ENCODE results near the gene ASTN2.
A peak's percentile ranks its signal among the peaks of the same experiment; 100 is the strongest.
"Not testable (repeated sequence)": the region's sequence is repeated elsewhere in the genome, so short reads cannot be mapped to it uniquely, and the experiment has no call there.

Gene ASTN2

DNA sequence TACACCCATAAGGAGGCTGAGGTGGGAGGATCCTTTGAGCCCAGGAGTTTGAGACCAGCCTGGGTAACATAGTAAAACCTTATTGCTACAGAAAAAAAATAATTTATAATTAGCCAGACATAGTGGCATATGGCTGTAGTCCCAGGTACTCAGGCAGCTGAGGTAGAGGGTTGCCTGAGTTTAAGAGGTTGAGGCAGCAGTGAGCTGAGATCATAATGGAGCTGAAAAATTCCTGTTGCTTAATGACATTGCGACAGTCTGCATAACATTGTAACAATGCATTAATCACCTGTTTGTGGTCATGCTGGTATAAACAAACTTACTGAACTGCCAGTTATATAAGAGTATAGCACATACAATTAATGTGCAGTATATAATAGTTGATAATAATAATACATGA lies 513.6 kb downstream of the ASTN2 start:
- DNase-seq = no peak

DNA sequence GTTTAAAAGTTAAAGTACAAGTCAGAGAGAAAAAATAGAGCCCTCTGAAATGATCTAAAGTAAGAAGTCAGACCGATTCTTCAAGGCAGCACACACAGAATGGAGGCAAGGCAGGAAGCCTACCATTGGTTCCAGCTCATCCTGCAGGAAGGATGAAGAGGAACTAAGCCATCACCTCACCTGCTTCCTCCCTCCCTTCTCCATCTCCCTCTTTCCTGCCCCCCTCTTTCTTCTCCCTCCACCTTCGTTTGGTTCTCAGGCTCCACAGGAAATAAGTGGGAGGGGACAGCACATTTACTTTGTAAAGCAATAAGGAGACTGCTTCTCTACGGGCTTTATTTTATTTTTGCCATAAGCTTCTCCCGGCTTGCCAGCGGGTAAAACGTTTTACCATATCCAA lies 514.3 kb downstream of the ASTN2 start:
- DNase-seq = no peak

DNA sequence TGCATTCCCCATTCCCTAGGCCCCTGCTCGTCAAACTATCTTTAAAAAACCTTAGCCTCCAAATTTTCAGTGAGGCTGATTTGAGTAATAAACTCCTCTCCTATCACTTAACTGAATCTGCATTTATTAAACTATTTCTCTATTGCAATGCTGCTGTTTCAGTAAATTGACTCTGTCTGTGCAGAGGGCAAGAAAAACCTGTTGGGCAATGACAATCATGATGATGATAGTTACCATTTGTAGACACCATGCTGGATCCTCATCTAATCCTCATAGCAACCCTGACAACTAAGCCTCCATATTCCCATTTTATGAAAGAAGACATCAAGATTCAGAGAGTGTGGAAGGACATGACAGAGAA lies 514.9 kb downstream of the ASTN2 start:
- DNase-seq = no peak

DNA sequence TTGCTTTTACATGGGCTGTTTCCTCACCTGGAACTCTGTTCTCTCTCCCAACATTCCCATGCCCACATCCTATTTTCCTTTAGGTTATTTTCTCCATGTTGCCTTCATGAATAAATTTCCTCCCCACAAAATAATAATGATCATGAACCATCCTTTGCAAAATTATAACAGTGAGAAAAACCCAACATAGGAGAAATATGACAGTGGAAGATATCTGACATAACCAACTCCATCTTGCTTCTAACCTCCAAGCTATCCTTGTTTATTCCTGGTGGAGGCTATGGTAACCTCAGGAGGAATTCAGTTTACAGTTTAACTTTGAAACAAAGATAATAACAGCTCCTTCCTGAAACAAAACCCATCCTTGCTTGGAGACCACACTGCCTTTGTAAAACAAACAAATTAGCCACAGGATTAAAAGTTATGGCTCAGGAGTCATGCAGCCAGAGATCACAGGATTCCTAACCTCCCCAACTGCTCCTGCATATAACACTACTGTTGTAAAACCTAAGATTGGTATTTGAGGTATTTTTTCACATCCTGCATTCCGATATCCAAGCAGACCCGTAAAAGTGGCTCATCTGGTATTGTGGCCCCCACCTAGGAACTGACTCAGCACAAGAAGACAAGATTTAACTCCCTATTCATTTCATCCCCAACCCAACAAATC lies 515.4 kb downstream of the ASTN2 start:
- no peak for DNase-seq

DNA sequence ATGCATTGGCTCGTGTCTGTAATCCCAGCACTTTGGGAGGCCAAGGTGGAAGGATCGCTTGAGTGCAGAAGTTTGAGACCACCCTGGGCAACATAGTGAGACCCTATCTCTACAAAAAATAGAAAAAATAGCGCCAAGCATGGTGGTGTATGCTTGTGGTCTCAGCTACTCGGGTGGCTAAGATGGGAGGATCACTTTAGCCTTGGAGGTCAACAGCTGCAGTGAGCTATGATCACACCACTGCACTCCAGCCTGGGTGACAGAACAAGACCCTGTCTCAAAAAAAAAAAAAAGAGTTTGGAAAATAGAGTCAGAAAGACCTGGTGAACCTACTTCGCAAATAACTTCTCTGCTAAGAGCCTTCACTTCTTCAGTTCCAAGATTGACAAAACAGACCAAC lies 516.7 kb downstream of the ASTN2 start:
- DNase-seq = not testable (repeated sequence)

DNA sequence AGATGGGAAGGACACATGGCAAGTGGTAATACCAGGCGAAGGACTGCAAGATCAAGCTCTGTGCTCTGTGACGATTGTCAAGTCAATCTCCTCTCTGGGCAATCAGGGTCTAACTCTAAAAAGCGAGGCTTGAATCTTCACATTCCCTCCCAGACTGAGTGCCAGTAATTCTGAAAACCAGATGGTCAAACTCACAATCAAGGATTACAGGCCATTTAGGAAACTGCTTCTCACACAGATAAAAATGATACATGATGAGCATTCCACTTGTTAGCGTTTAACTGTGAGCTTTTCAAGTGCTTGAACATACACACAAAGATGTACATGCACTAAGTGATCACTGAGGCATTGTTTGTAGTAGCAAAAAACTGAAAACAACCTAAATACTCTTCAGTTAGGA lies 517.7 kb downstream of the ASTN2 start:
- DNase-seq = no peak

DNA sequence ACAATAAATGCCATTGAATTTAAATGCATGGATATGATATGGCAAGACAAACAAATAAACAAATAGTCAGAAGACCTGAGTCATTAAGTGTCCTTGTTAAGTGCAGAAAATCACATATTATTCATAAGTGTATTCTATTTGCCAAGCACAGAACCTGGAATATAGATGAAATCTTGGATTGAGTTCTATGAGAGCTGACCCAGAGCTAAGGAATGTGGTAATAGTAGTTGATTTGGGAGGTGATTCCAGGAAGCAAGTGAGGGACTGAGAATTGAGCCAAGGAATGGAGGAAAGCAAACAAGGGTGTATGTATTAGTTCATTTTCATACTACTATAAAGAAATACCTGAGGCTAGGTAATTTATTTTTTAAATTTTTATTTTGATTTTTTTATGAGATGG lies 518.9 kb downstream of the ASTN2 start:
- no peak for DNase-seq

DNA sequence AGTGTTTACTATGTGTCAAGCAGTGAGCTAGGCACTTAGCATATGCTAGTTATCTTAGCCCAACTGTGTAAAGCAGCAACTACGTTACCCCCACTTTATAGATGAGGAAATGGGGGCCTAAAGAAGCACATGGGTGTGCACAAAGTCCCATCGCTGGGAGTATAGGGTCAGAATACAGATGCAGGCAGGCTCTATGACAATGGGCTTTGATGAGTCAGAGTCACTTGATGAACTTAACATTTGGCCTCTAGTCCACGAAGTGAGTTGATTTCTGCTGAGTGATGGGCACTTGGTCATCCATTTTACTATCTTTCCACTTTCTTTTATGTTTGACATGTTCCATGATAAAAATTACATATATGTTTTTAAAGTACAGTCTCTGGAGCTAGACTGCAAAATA lies 523.4 kb downstream of the ASTN2 start:
- DNase-seq = no peak

DNA sequence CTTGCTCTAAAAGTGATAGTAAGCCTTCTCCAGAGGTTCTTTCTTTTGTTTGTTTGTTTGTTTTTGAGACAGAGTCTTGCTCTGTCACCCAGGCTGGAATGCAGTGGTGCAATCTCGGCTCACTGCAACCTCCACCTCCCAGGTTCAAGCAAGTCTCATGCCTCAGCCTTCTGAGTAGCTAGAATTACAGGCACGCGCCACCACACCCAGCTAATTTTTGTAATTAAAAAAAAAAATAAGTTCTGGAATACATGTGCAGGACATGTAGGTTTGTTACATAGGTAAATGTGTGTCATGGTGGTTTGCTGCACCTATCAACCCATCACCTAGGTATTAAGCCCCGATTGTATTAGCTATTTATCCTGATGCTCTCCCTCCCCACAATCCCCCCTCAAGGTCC lies 526.4 kb downstream of the ASTN2 start:
- not testable (repeated sequence) for DNase-seq

DNA sequence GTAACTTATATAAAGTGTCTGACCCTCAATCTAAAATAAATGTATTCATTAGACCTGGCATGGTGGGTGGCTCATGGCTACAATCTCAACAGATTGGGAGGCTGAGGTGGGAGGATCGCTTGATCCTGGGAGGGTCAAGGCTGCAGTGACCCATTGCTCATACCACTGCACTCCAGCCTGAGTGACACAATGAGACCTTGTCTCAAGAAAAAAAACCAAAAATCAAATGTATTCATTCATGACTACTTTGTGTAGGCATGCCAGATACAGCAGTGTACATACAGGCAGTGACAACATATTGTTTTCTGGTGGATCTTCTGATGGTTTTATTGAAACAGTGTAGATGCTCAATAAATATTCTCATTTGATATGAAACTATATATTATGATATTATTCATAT lies 526.8 kb downstream of the ASTN2 start:
- DNase-seq = no peak

DNA sequence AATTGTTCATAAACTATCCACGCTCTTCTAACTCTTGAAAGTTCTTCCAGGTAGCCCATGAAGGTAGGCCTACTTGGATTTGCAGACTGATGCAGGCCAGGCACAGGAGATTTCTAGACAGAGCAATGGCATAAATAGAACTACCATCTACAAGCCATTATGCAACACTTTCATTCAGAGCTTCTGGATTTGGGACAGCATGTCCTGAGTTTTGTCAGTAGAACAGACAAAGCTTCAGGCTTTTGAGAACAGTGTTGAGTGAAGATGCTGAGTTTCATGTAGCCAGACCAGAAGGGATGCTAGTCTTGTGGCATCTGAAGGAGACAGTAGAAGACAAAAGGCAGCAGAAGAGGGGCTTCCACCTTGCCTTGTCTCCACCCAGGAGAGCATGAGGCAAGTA lies 531.2 kb downstream of the ASTN2 start:
- no peak for DNase-seq

DNA sequence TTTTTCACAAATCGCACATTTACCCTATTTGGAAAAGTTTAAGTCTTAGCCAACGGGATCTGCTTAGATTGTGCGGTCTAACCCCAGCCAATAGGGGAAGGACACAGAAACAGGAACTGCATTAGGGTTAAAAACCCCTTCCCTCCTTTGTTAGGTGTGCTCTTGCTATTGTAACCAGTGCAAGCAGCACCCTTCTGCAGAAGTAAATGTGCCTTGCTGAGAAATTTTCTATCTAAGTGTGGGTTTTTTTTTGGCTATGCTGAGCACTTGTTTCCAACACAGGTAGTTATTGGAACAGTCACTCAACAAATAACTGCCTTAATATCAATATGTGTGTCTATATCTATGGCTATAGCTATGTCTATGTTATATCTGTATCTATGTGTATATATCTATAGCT lies 537.8 kb downstream of the ASTN2 start:
- DNase-seq = no peak

DNA sequence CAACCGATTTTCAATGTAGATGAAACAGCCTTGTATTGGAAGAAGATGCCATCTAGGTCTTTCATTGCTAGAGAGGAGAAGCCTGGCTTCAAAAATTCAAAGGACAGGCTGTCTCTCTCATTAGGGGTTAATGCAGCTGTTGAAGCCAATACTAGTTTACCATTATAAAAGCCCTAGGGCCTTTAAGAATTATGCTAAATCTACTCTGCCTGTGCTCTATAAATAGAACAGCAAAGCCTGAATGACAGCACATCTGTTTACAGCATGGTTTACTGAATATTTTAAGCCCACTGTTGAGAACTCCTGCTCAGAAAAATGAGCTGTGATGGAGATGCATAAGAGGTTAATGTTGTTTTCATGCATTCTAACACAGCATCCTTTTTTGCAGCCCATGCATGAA lies 539.3 kb downstream of the ASTN2 start:
- DNase-seq = no peak

DNA sequence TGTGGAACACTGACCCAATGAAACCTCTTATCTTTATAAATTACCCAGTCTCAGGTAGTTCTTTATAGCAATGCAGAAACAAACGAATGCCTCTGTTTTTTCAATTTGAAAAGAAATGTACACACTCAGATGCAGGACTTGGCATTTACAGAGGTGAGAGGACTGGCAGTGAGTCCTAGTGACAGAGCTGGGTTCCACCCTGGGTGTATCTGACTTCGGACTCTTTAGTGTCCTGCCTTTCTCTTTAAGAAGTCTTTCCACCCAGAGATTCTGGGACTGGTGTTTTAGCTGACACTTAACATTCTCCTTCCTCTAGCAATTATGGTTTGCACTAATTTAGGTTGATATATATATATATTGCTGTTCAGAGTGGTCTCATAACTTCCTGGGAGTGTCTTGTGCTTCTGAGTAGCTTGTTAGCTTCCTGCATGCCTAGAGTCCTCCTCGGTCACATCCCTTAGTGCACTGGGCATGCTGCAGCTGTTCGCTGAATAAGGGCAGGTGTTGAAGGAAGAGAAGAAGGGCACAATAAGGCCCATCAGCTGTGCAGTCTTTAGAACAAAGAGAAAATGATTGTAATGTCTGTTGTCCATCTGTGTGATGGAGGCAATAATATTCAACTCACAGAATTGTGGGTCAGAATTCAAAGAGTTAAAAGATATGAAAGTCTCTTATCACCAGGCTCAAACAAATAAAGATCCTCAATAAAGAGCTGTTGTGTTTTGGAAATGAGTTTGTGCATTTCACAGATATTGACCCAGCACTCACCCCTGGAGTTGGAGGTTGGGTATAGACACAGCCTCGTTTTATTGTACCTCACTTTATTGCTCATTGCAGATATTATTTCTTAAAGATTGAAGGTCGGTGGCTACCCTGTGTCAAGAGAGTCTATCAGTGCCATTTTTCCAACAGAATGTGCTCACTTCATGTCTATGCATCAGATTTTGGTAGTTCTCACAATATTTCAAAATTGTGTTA lies 540.6 kb downstream of the ASTN2 start:
- no peak for DNase-seq

DNA sequence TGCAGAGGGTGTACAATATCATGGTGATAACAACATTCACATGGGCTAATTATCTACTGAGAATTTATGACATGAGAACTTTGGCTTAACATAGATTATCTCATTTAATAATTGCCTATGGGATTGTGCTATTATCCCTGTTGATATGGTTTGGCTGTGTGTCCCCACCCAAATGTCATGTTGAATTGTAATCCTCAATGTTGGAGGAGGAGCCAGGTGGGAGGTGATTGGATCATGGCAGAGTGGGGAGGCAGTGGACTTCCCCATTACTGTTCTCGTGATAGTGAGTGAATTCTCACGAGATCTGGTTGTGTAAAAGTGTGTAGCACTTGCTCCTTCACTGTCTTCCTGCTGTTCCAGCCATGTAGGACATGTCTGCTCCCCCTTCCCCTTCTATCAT lies 541.4 kb downstream of the ASTN2 start:
- no peak for DNase-seq

DNA sequence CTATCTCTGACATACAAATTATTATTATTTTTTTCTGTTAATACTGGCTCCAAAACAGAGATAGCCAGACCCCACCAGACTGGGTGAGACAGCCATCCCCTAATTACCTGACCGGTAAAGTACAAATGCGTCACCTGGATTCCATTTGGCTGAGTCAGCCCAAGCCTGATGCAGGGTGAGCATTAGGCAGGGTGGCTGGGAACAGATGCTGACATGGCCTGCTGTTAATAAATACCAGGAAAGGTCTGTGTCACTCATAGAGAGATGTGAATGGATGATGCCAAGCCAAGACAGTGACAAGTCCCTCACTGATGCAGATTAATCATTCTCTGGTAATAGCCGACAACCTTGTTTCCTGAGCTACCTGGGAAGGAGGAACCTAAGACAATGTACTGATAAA lies 544.3 kb downstream of the ASTN2 start:
- no peak for DNase-seq

DNA sequence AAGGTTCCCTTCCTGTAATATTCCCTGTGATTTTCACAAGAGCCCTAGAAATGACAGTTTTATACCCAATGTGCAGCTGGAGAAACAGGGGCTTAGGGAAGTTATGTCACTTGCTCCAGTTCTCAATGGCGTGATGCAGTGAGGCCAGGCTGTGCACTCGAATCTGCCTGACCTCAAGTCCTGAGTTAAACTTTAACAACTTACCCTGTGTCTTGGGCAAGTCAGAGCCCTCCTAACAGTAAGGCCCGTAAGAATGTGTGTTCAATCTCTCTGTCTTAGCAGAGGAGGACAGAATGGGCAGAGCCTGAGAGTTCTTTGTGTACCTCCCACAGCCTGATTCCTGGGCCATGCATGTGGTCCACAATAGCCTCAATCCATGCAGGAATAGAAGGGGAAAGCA lies 546.7 kb downstream of the ASTN2 start:
- DNase-seq = no peak

DNA sequence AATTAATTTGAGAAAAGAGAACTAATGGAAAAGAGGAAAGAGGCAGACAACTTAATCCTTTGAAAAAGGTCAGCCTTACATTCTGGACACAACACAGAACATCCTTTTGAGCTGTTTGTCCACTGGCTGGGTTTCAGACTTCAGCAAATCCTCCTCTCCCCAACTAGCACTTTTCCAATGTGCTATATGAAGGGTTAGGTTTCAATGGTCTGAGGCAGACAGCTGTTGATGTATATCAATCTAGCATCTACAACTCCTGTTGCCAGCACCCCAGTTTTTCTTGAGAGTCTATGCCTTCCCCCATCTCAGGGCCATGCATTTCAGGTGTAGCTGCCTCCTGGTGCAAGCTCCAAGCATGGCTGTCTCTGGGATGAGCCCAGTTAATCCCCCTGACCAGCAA lies 553.5 kb downstream of the ASTN2 start:
- no peak for DNase-seq

DNA sequence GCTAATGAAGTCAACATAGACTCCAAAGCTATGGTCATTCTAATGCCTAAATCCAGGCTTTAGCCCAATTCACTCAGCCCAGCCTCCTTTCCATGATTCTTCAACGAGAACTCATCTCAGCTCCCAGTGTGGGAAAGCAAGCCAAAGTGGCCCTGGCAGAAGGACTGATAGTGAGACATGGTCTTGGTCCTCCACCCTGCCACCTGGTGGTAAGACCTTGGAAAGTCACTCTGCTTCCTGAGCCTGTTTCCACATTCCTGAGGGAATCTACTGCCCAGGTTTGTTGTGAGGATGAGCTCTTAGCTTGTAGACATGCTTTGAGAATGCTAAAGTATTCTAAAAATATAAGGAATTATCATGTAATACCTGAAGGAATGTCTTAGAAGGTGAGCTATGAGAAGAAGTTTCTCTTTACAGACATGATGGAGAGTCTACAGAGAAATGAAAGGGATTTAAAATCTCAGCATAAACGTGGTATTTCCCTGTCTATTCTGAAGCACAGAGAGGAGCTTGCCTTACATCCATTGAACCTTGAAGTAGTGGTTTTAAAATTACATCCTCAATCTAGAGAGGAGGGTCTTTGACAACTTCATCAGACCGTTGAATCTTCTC lies 554.2 kb downstream of the ASTN2 start:
- DNase-seq = peak; percentile 6

DNA sequence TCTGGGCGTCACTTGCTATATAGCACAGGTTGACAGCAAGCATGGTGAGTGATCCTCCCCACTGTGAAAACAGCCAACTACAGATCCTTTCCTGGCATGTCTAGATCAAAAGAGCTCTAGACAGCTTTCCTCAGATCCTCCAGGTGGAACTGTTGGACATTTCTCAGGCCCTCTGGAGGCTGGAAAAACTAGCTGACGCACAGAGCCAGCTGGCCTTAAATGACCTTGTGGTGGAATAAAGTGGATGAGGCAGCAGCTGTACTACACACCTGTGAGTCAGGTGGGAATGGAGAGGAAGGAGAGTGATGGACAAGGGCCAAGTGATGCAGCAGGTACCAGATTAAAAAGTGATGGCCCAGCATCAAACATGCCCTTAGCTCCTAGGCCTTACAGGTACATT lies 555.1 kb downstream of the ASTN2 start:
- DNase-seq = no peak

DNA sequence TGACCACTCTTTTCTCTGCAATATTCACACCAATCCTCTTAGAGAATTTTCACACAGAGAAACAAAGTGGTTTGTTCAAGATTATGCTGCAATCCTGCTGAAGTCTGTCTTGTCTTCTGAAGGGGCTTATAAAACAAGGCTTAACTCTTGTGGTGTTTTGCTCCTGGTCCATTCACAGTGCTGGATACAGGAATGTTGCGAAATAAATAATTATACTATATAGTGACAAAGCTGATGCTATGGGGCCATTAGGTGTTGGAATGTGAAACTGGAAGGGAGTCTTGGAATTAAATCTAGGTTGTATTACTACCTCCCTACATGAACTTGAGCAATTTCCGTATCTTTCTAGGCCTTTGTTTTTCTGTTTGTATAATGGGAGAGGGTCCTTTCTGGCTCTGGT lies 557.5 kb downstream of the ASTN2 start:
- no peak for DNase-seq

DNA sequence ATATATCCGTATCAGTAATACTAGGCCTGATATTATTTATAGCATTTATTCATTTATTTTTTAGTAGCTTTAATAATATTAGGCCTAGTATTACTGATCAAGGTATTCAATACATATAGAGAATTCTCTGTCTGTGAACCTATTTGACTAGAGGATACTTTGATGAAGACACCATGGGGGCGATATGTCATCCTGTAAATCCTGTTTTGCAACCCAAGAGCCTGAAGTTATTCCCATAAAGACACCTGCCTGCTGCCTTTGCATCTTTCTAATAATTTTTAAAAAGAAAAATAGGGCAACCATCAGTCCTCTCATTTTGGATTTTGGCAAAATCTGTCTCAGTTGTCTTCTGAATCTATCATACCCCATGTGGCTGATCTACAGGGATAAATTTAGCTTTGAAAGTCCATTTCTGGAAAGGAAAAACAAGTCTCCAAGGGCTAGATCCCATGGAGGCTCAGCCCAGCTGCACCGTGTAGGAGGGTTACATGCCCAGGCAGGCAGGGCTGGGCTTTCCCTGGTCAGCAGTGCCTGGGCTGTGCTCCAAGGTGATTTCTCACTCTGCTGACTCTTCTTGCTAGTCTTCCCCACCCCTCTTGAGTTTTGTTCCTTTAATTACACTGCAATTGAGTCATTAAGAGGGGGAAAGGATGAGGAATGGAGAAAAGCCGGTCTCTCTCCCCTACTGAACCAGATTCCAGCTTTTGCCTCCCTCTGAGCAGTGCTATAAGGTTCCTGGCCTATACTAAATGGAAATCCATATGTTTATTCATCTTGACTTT lies 558.8 kb downstream of the ASTN2 start:
- DNase-seq = no peak

DNA sequence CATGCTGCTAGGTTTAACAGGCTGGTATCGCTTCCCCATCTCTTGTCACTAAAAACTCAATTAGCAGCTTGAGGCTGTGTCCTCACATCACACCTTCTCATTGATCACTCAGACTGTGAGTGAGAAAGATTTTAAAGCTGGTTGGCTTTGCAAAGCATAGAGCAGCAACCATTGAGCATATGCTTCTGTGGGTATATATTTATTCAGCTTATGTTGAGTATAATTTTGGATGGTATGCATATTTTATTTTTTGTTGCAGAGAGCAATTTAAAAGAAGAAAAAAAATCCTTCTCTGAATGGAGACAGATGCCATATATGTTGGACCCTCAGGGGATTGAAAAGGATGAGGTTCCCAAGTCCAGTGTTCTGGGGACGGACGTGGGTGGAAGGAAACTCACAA lies 565.1 kb downstream of the ASTN2 start:
- DNase-seq = no peak

All from CD4-positive, alpha-beta T cell treated with Interleukin-4 for 4 hours (primary cell).